HepG2 (cell line): ENCODE measurements around the gene ATP13A5. TPM values are rescaled to one million over a fixed set of nuclear protein-coding genes. Genes with fewer than 3 reads are reported as not detected.
A peak's percentile ranks its signal among the peaks of the same experiment; 100 is the strongest.

ENCODE experiments used
- ATAC-seq: fragments of 200-7000 bp; cut with Tn5 transposase; 3 replicates; pipeline ENCODE4 v1.9.1; 2020; ENCODE audit warnings: mild to moderate bottlenecking, moderate library complexity
- BruUV-seq: library from RNA; stranded (reverse); fragments of 400-500 nt; replicated peaks from 2 replicates; lab custom pipeline; 2021; lab: Mats Ljungman, UMichigan
- CTCF ChIA-PET: fragments of 300-600 bp; formaldehyde crosslinking; extraction: SDS; loops from one replicate; lab custom pipeline; 2021; ENCODE audit warnings: low total read pairs, inconsistent platforms, low intra/inter-chr PET ratio; lab: Yijun Ruan, JAX
- POLR2A ChIA-PET: fragments of 350-600 bp; sonication (Branson Sonifier 250); formaldehyde crosslinking; loops from one replicate; lab custom pipeline; 2020; ENCODE audit warnings: antibody characterized with exemption, inconsistent platforms; lab: Yijun Ruan, JAX
- DNase-seq: peaks from one replicate; pipeline ENCODE4 v3.0.0-alpha.2; 2015; ENCODE audit warnings: low spot score
- FAIRE-seq: peaks from 3 replicates; lab custom pipeline; 2011; peaks lifted over from hg19 to GRCh38; lab: Jason Lieb, UNC
- H2AFZ ChIP-seq: one replicate; pipeline ENCODE4 v1.6.1; 2011; ENCODE audit warnings: low read length, inconsistent platforms
- H3K27ac ChIP-seq: fragments of 300-600 bp; 3 replicates; pipeline ENCODE4 v1.8.0; 2011; ENCODE audit warnings: mixed run types, mild to moderate bottlenecking, mixed read lengths, low read length, inconsistent platforms; ENCODE audit not compliant: insufficient read depth; ENCODE audit errors: extremely low read length
- H3K27me3 ChIP-seq, 2 experiments: fragments of 200-600 bp in 1 of 2; 2 replicates in 1 of 2; 3 replicates in 1 of 2; pipeline versions ENCODE4 v1.6.0 to v1.8.0; 2011; ENCODE audit warnings: low read length in 2 of 2, mild to moderate bottlenecking in 2 of 2, moderate library complexity in 2 of 2, inconsistent platforms in 1 of 2; ENCODE audit not compliant: insufficient read depth in 2 of 2, control insufficient read depth in 1 of 2
- H3K36me3 ChIP-seq, 2 experiments: fragments of 200-600 bp in 1 of 2; replicated peaks in 1 of 2; 2 replicates in 1 of 2; 3 replicates in 1 of 2; pipeline versions ENCODE4 v1.5.1 to v1.8.0; 2011; ENCODE audit warnings: low read length in 2 of 2, inconsistent platforms in 1 of 2; ENCODE audit not compliant: insufficient read depth in 2 of 2, control insufficient read depth in 1 of 2
- H3K4me1 ChIP-seq: 2 replicates; pipeline ENCODE4 v1.5.1; 2012; ENCODE audit warnings: low read length, inconsistent platforms; ENCODE audit not compliant: insufficient read depth
- H3K4me2 ChIP-seq: 2 replicates; pipeline ENCODE4 v1.6.0; 2011; ENCODE audit warnings: low read depth, low read length, inconsistent platforms
- H3K4me3 ChIP-seq, 3 experiments: fragments of 200-600 bp in 1 of 3; sonication (generic), shearing (Covaris generic) in 1 of 3; replicated peaks in 1 of 3; 2 replicates each; pipeline ENCODE4 v1.5.1; 2011 to 2016; ENCODE audit warnings: low read length in 3 of 3, inconsistent platforms in 2 of 3, low read depth in 2 of 3, mild to moderate bottlenecking in 2 of 3, control low read depth in 1 of 3, mixed read lengths in 1 of 3; ENCODE audit not compliant: insufficient read depth in 1 of 3
- H3K79me2 ChIP-seq: one replicate; pipeline ENCODE4 v1.6.1; 2011; ENCODE audit warnings: low read length, inconsistent platforms; ENCODE audit not compliant: insufficient read depth
- H3K9ac ChIP-seq: 2 replicates; pipeline ENCODE4 v1.6.0; 2011; ENCODE audit warnings: mild to moderate bottlenecking, low read depth, low read length, inconsistent platforms; ENCODE audit not compliant: insufficient read depth
- H3K9me3 ChIP-seq: 2 replicates; pipeline ENCODE4 v1.5.1; 2012; ENCODE audit warnings: mild to moderate bottlenecking, low read length
- H4K20me1 ChIP-seq: 2 replicates; pipeline ENCODE4 v1.6.0; 2011; ENCODE audit warnings: inconsistent platforms, mild to moderate bottlenecking, low read length, moderate library complexity; ENCODE audit not compliant: insufficient read depth
- HDAC2 ChIP-seq: sonication (generic); formaldehyde crosslinking; IDR thresholded peaks from 2 replicates; pipeline ENCODE4 v1.4.0; 2020; ENCODE audit warnings: missing genetic modification reagents
- KLF6 ChIP-seq: IDR thresholded peaks from 2 replicates; pipeline ENCODE4 v1.8.0; 2016; ENCODE audit warnings: missing biosample characterization, missing genetic modification reagents
- MAFF ChIP-seq: IDR thresholded peaks from 2 replicates; pipeline ENCODE4 v1.6.1; 2011; ENCODE audit warnings: low read depth, low read length, improper control_type of control experiment
- MAFK ChIP-seq, 2 experiments: IDR thresholded peaks in 1 of 2; conservative IDR thresholded peaks in 1 of 2; 2 replicates each; pipeline ENCODE4 v1.6.1; 2011; ENCODE audit warnings: improper control_type of control experiment in 2 of 2, low read length in 2 of 2
- PHF21A ChIP-seq: sonication (generic); formaldehyde crosslinking; IDR thresholded peaks from 2 replicates; pipeline ENCODE4 v1.5.0; 2020; ENCODE audit warnings: mild to moderate bottlenecking, missing genetic modification reagents
- SALL1 ChIP-seq: sonication (generic); formaldehyde crosslinking; IDR thresholded peaks from 2 replicates; pipeline ENCODE4 v1.8.0; 2022; ENCODE audit warnings: mild to moderate bottlenecking, missing genetic modification reagents
- SOX13 ChIP-seq, 3 experiments: fragments of 450-650 bp in 1 of 3; sonication (generic) in 1 of 3; formaldehyde crosslinking in 1 of 3; IDR thresholded peaks in 2 of 3; conservative IDR thresholded peaks in 1 of 3; 2 replicates each; pipeline versions ENCODE4 v1.5.0 to v1.6.1; 2016 to 2020; ENCODE audit warnings: antibody characterized with exemption in 1 of 3, mild to moderate bottlenecking in 1 of 3, missing compliant biosample characterization in 1 of 3, missing genetic modification reagents in 1 of 3, moderate library complexity in 1 of 3
- SRSF4 ChIP-seq: fragments of 200-400 bp; formaldehyde crosslinking; IDR thresholded peaks from one replicate; pipeline ENCODE4 v1.6.1; 2018; ENCODE audit warnings: mild to moderate bottlenecking, low read depth, low read length, moderate library complexity; ENCODE audit not compliant: poor library complexity, severe bottlenecking
- ZNF17 ChIP-seq: sonication (generic); formaldehyde crosslinking; IDR thresholded peaks from 2 replicates; pipeline ENCODE4 v1.5.0; 2020; ENCODE audit warnings: mild to moderate bottlenecking, missing genetic modification reagents
- ZNF276 ChIP-seq: sonication (generic); formaldehyde crosslinking; IDR thresholded peaks from 2 replicates; pipeline ENCODE4 v1.4.0; 2020; ENCODE audit warnings: mild to moderate bottlenecking, low read depth, missing genetic modification reagents
- ZNF557 ChIP-seq: sonication (generic); formaldehyde crosslinking; IDR thresholded peaks from 2 replicates; pipeline ENCODE4 v1.4.0; 2020; ENCODE audit warnings: missing genetic modification reagents
- ZNF639 ChIP-seq: conservative IDR thresholded peaks from 2 replicates; pipeline ENCODE4 v1.6.1; 2018; ENCODE audit warnings: missing genetic modification reagents
- WGBS: methylation state at CpG from one replicate; pipeline ENCODE4 v1.1.6; 2017; ENCODE audit warnings: low lambda C conversion rate; 5-methylcytosine and 5-hydroxymethylcytosine counted together
- in situ Hi-C: cut with HindIII; loops from 2 replicates; pipeline ENCODE4 v1.10.0; 2017; ENCODE audit warnings: low pct_unique_long_range_greater_than_20kb; ENCODE audit not compliant: extremely low pct_ligation_motif_present
- intact Hi-C: fragments of 100-400 bp; cut with micrococcal nuclease; formaldehyde crosslinking; loops from one replicate; pipeline ENCODE4 v1.10.0; 2022; ENCODE audit not compliant: unreplicated experiment
- polyA plus RNA-seq, 8 experiments: library from polyadenylated mRNA; depleted of rRNA in 3 of 8; stranded (reverse) in 7 of 8; unstranded in 1 of 8; fragments of >200 nt; fragmentation: Illumina TruSeq in 4 of 8; extraction: Trizol in 4 of 8; gene quantifications; 2 replicates each; pipeline versions ENCODE4 v1.2.1 to v1.2.3, GENCODE V29; 2011 to 2016; ENCODE audit warnings: low read depth in 4 of 8, missing spikeins in 1 of 8, mixed read lengths in 1 of 8; ENCODE audit not compliant: insufficient read depth in 1 of 8
- total RNA-seq, 5 experiments: library from RNA; depleted of rRNA; stranded (reverse); fragments of >200 nt; fragmentation: Illumina TruSeq; extraction: Trizol; gene quantifications; 2 replicates each; pipeline ENCODE4 v1.2.3, GENCODE V29; 2016; ENCODE audit warnings: low read depth in 1 of 5

The ATP13A5 gene
- total and polyA plus RNA-seq, 2 of the 13 experiments (the other 11 are each of a cell fraction or from before 2014, with no cell fraction given): not detected

- ATAC-seq (no peak), FAIRE-seq (no peak), DNase-seq (no peak)
- no peak overlapping the region for H3K9ac ChIP-seq
- no peak overlapping the region for H3K4me2 ChIP-seq
- no peak overlapping the region for H3K4me3 ChIP-seq
- no peaks in the 10 kb centered on the region for H3K4me1 ChIP-seq
- intact Hi-C loops: no loop called here
- H3K27ac ChIP-seq: no peak overlapping the region
- H3K9me3 ChIP-seq: no peaks in the 10 kb centered on the region
- no TSS peak for BruUV-seq
- peak; percentile 71 to 88 for TF ChIP-seq MAFK (conservative IDR thresholded peaks at IDR 0.05 in 1 of 2, IDR thresholded peaks at IDR 0.05 in 1 of 2; ENCODE audit: low read length in 2 of 2)
- peak; percentile 73 for TF ChIP-seq MAFF
- TF ChIP-seq ZNF276: no peak
- TF ChIP-seq HDAC2: no peak
- POLR2A ChIA-PET: no interaction called here
- in situ Hi-C loops: no loop called here
- H2AFZ ChIP-seq: no peak overlapping the region
- H3K79me2 ChIP-seq: no peaks in the 10 kb centered on the region
- CTCF ChIA-PET: no interaction called here
- WGBS: 24% methylated on average over 8 of the region's 8 CpGs
- H3K27me3 ChIP-seq: peaks cover 0 to 3% of the 10 kb centered on the region in 2 experiments; a peak in 1 of 5 replicates
- H4K20me1 ChIP-seq: no peaks in the 10 kb centered on the region
- H3K36me3 ChIP-seq: no peaks in the 10 kb centered on the region
These were observed 2.9 kb downstream of the ATP13A5 start for GRCh38 chr3:193375614-193376013.

- no peak for DNase-seq
- Histone ChIP-seq H3K4me2 (no peak overlapping the region), H3K9me3 (no peaks in the 10 kb centered on the region), H3K79me2 (no peaks in the 10 kb centered on the region), H3K9ac (no peak overlapping the region), H3K36me3 (no peaks in the 10 kb centered on the region), H2AFZ (no peak overlapping the region), H3K27me3 (peaks cover 0 to 3% of the 10 kb centered on the region in 2 experiments; a peak in 1 of 5 replicates), H3K27ac (no peak overlapping the region), H4K20me1 (no peaks in the 10 kb centered on the region), H3K4me3 (no peak overlapping the region), H3K4me1 (no peaks in the 10 kb centered on the region)
- intact Hi-C loops: no loop called here
- no peak for ATAC-seq
- TF ChIP-seq SOX13 (IDR thresholded peaks at IDR 0.05) (no peak), SOX13 (CRISPR knock-in tag; conservative IDR thresholded peaks at IDR 0.05 in 1 of 2, IDR thresholded peaks at IDR 0.05 in 1 of 2) (no peak), KLF6 (no peak), PHF21A (CRISPR knock-in tag) (no peak), SALL1 (CRISPR knock-in tag) (no peak), ZNF17 (CRISPR knock-in tag) (no peak), ZNF639 (CRISPR knock-in tag) (no peak), ZNF557 (CRISPR knock-in tag) (no peak), SRSF4 (no peak)
- in situ Hi-C loops: no loop called here
- ChIA-PET POLR2A (no interaction called here), CTCF (no interaction called here)
- BruUV-seq: no TSS peak
- FAIRE-seq: no peak
These were observed 5.8 kb downstream of the ATP13A5 start for GRCh38 chr3:193372783-193373182.
